SW 1271 (cell line): ENCODE measurements around the gene RAB8B.
"Not testable (repeated sequence)": the region's sequence is repeated elsewhere in the genome, so short reads cannot be mapped to it uniquely, and the experiment has no call there.

Experiments used
- DNase-seq, 2 experiments: peaks; one replicate each; lab custom pipeline; 2025; lab: John Stamatoyannopoulos, UW

Gene RAB8B

DNA sequence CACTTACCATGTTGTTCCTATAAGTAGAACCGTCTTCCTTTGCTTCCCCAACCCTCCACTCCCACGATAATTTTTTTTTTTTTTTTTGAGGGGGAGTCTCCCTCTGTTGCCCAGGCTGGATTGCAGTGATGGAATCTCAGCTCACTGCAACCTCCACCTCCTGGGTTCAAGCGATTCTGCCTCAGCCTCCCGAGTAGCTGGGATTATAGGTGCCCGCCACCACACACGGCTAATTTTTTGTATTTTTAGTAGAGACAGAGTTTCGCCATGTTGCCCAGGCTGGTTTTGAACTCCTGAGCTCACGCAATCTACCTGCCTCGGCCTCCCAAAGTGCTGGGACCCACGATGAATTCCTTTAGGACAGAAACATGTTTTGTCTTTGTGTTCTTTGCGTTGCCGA, 19.4 kb downstream of the RAB8B start:
- not testable (repeated sequence) for DNase-seq

DNA sequence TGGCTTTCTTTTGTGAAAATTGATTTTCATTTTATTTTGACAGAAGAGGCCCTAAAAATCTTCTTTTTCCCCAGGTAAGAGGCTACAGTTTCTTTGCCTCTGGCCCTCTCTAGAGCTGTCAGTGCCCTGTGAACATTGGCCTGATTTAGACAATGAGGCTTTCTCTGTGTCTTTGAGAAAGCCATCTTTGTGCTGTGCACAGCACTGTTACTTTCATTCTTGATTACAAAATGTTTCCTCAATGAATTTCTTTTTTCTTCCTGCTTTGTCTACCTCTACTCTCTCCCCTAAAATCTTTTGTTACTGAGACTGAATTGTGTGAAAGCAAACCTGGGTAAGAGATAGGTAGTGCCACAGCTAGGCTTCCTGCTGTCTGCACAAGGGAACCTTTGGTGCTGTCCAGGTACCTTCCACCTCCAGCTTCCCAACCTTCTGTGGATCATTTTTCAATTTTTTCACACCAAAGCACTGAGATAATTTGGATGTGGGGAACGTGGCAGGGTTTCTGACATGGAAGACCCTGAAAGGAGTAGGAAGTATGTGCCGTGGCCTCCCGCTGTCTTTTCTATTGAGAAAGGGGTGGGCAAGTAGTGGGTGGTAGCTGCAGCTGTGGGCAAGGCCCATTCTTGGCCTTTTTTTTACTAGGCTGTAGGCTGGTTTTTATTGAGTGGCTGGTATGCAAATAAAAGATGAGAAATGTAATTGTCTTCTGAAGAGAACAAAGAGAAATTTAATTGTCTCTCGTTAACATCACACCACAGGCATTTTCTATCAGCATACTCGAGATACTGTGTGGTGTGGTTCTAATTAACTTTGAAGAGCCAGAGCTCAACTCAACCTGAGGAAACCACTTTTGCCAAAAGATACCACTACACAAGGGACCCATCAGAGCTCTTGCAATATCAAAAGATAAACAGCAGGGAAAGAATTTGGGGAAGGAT, 21.0 kb downstream of the RAB8B start:
- no peak for DNase-seq

DNA sequence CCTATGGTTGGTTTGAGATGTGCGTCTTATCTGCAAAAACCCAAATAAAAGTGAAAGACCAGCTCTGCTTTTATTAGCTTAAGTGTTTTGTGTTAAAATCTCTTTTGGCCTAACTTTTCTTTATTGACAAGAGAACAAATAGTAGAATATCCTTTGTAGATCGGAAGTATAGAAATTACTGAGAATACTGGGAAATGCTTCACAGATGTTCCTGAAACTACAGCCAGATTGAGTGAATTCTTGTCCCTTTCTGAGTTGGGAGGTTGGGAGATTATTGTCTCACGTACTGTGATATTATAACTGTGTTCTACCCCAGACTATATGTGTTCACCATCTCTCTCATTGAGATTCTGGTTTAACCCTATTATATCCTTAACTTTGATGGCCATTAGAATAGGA, 21.7 kb downstream of the RAB8B start:
- DNase-seq, result no peak

DNA sequence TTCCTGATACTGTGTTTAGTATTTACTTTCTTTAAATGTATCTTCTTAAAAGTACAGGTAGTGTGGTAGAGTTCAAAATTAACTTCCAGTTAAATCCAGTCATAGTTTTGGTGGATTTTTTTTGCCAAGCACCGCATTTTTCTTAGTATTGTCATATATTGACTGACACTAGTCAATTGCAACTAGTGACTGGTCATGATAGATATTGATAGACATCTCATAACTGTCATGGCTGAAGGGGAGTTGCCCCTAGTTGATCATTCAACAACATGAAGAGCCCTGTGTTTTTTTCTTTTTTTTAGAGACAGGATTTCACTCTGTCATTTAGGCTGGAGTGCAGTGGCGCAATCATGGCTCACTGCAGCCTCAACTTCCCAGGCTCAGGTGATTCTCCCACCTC, 22.1 kb downstream of the RAB8B start:
- DNase-seq, result no peak

DNA sequence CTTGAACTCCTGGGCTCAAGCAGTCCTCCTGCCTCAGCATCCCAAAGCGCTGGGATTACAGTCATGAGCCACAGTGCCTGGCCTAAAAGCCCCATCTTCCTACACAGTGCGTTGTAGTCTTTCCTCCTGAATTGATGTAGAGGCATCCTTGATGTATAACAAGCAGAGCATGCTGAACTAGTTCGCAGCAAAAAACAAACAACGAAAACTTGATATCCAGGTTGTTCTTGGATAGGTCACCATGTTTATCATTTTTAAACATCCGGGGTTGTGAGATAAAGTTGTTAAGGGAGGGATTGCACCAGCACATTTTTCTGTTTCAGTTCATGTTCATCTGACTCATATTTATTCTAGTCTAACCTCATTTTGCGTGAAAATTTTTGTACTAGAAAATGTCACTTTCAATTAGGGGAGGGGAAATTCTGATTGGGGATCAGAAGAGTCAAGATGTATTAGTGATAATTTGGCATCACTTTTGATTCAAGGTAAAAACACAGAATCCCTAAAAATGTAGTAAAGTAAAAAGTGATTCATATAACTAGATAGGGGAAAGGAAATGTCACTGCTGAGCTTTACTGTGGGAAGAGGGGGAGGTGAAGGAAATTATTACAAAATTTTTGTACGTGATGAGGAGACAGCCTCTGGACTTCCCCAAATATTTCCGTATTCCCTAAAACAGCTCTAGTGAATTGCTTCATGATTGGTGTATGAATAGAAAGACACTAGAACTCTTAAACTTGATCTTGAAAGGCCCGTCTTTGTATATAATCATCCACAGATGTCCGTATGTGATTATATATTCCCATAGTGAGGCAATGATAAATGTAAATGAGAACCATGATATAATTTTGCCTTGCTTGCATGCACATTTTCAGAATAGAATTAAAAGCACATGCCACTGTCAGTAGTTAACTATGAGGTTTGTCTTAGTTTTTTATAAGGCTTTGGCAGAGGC, 22.9 kb downstream of the RAB8B start:
- DNase-seq, result no peak

DNA sequence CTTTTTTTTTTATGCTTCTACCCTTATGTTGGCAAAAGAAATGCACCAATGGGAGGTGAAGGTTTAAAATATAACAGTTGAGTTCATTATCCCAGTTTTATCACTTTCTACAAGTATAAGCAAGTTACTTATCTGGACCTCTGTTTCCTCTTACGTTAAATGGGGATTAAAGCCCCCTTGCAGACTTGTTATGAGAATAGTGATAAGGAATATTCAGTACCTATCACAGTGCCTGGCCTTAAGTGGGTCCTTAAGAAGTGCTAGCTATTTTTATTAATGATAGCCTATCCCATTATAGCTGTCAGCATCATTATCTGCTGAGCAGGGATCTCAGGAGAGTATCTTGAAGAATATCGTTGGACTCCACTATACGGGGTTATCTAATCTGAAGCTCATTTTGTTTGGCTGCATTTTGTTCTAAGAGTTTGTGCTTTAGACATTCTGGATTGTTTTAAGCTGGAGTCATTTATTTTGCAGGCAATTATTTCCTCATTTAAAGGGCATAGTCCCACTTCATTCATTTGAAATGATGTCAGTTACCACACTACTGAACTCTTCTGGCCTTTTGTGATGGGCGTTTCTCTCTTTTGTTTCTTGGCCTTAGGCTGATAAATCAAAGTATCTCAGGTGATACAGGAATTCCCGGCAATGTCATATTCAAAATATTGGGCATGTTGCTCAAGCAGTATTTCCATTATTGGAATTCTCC, 28.8 kb downstream of the RAB8B start:
- DNase-seq, result no peak

DNA sequence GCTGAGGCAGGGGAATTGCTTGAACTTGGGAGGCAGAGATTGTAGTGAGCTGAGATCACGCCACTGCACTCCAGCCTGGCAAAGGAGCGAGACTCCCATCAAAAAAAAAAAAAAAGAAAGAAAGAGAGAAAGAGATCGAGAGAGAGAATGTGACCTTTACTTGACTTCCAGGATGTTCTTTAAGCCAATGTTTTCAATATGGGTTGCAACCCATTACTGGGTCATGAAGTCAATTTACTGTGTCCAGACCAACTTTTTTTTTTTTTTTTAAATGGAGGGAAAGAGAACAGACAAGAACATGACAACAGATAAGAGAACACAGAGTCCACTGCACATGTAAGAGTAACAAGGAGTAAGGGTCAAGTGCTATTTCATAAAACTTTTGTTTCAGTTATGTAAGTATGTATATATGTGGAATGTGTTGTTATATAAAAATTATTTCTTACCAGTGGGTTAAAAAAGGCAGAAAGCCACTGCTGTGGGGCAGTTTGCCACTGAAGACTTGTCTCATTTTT, 29.8 kb downstream of the RAB8B start:
- no peak for DNase-seq

DNA sequence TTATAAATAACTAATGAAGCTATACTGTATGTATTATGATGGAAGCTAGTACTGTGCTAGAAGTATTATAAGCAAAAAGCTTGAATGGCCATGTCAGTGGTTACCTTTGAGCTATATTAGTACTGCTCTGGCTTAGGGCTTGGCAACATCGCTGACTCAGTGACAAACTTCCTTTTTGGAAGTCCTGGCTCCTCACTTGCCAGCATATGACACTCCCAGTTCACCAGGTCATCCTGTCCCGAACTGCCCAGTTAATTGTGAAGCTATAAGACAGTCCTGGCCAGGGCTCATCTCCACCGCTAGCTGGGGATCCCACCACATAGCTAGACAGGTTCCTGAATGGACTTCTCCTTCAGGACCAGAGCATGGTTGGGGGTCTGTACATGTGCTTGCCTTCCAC, 31.9 kb downstream of the RAB8B start:
- DNase-seq, result no peak

DNA sequence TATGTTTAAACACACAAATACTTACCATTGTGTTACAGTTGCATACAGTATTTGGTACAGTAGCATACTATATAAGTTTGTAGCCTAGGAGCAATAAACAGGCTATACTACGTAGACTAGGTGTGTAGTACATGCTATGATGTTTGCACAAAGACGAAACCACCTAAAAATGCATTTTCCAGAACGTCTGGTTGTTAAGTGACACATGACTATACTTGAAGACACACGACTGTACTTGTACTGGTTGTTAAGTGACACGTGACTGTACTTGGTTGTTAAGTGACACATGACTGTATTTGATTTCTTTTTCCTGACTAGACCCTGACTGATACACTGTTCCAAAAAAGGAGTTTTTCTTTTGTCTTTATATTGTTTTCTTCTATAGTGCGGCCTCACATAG, 34.1 kb downstream of the RAB8B start:
- DNase-seq, result no peak

DNA sequence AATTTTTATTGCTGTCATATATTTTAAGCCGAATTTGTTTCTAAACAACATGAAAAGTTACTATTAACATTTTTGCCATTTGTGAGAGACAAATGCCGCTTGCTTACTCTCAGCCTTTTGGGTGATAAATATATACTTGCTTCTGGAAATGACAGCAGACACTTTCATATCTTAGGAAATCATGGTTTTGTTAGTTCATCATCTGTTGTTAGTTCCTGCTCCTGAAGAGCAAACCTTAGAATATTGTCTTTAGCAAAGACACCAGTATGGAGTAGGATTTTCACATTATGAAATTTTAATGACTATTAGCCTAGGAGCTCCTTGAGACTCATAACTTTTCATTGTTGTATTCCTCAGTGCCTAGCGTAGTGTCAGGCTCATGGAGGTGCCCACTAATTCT, 36.0 kb downstream of the RAB8B start:
- no peak for DNase-seq

DNA sequence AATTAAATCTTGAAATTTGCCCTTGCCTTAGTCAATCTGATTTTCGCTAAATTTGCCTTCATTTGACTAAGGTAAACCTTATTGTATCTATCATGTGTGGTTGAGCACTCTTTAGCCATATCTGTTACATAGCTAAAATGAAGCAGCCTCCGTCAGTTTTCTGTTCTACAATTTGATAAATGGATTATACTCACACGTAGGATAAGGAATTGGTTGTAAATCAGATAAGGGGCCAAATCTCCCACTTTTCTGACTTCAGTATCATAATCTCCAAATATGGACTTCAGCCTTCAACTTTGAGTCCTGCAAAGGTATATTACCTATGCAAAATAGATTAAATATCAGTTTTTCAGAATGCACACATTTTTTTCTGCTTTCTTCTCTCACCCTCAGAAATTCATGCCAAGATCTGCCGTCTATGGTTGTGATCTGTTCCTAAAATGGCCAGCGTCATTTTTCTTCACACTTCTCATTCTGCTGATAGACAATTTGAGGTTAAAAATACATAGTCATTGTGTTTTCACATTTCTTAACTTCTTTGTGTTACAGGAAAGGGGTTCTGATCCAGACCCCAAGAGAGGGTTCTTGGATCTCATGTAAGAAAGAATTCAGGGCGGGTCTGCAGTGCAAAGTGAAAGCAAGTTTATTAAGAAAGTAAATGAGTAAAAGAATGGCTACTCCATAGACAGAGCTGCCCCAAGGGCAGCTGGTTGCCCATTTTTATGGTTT, 36.9 kb downstream of the RAB8B start:
- no peak for DNase-seq

DNA sequence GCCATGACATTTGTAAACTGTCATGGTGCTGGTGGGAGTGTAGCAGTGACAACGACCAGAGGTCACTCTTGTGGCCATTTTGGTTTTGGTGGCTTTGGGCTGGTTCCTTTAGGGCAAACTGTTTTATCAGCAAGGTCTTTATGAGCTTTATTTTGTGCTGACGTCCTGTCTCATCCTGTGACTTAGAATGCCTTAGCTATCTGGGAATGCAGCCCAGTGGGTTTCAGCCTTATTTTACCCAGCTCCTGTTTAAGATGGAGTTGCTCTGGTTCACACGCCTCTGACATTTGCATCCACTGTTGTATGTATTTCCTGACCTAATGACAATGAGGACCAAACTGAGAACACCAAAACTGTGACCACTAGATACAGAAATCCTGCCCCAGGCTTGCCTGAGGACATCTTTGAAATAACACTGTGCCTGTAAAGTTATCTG, 37.6 kb downstream of the RAB8B start:
- no peak for DNase-seq

DNA sequence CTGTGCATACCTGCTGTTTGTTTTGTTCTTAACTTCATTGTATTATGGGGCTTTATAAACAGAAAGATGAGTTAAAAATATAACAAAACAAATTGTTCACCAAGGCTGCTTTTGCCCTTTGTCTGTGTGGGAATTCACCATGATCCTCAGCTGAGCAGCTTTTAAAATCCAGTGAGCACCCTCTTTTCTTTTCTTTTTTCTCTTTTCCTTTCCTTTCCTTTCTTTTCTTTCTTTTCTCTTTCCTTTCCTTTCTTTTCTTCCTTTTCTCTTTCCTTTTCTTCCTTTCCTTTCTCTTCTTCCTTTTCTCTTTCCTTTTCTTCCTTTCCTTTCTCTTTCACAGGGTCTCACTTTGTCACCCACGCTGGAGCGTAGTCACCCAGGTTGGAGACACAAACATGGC, 38.3 kb downstream of the RAB8B start:
- no peak for DNase-seq

DNA sequence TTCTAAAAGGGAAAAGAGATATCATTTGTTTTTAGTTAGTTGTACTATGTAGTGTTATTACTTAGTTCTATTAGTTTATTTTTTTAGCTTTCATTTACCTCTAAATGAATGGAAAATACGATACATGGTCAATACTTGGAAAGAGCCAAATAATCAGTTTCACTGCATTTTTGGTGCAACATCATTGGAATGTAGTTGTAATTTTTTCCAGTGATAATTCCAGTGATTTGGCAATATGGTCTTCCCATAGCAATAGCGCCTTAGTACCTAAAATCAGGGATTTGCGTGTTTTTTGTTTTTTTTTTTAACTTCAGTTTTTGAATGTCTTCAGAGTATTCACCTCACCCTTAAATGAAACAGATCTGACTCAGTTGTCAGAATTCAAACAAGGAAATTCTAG, 41.8 kb downstream of the RAB8B start:
- DNase-seq, result no peak

DNA sequence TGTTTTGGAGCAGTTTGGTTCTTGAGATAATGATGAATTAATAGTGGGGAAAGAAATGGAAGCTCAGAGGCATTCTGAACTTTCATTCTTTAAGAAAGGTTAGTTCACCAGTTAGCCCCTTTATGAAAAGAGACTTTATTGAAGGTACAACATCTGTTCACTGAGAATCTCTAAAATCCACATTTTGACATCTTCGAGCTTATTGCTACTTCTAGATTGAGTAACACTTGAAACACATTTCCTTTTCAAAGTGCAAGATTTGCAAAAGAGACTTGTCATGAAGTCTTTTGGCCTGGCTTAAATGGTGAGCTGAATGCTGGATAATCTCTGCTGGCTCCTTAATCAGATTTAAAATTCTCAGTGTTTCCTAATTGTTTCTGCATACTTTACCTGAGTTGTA, 42.3 kb downstream of the RAB8B start:
- DNase-seq, result no peak

DNA sequence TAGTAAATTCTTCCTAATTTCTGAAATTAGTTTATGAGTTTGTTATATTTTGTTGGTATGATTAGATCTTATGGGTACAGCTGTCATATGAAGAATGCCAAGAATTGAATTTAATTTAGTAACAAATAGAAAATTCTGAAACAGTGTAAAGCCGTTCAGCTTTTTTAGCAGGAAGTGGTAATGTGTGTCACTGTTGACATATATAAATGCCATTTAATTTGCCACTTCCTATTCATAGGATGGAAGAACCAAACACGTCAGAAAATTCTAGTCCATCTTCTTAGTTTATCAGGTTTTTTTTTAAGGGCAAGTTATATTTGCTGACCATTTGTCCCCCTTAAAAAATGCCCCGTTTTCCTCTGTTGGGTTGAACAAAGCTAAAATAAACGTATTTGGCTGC, 43.0 kb downstream of the RAB8B start:
- DNase-seq, result no peak

DNA sequence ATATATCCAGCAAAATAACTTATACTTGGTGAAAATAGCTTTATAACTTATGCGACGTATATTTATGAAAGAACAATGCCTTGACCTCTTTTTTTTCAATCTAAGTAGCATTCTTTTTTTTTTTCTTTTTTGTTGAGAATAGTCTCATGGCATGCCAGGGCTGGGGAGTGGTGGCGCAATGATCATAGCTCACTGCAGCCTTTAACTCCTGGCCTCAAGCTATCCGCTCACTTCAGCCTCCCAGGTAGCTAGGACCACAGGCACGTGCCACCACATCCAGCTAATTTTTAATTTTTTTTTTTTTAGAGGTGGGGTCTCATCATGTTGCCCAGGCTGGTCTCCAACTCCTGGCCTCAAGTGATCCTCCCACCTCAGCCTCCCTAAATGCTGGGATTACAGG, 43.5 kb downstream of the RAB8B start:
- DNase-seq, result no peak

DNA sequence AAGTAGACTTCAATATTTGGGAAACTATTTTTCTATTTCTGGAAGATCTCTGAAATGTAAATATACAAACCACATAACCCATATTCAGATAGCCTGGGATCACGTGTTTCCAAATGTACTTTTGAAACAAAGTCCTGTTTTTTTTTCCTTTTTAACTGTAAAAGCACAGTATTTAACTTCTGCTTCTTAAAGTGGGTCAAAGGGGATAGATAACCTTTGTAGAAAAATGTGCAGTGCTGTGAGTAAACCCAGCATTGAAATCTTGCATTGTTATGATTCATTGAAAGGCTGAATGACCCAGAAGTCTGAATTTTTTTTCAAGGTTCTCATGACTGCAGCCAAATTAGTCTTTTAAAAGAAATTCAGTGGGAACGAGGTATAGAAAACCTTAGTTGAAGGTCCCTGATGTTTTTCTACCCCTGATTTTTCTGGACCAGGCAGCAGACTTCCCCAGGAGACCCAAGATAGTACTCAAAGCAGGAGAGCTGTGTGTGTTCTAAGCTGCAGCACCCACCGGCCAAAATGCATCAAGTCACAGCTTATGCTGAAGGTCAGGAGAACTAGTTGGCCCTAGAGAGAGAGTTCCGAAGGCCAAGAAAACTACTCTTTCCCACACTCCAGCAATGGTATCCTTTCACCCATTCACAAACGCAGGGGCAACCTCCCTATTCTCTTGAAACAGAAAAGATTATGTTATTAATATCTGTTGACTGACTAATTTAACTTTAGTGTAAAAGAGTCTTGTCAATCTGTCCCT, 44.4 kb downstream of the RAB8B start:
- DNase-seq, result no peak

DNA sequence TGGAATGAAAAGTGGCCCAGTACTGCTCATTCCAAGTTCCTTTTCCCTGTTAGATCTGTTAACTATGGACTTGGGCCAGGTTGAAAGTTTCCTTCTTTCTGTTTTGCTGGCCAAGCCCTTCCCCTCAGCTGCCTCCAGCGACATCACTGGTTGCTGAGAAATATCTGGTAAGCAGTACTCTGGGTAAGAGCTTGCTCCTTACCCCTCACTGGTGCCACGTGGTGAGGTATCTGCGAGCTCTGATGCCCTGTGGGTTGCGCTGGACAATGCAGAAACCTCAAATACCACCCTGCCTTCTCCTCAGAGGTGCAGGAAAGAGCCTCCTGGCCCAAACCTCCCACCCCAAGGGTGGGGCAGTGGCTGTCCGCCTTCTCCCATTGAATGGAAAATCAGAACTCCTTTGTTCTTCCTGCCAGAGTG, 45.1 kb downstream of the RAB8B start:
- no peak for DNase-seq

DNA sequence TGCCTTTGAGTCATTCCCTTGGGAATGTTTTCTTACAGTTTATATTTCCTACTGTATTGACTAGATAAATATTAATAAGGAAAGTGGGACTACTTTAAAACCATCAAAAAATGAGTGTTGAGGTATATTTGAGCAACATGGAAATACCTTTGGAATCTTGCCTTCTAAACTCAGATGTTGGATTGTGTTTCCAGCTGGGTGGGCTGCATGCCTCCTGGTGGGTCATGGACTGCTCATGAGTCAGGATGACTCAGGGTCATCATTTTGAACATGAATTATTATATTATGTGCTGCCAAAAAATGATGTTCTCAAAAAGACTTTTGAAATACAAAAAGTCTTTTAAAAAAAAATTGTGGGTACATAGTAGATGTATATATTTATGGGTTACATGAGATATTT, 46.9 kb downstream of the RAB8B start:
- no peak for DNase-seq

DNA sequence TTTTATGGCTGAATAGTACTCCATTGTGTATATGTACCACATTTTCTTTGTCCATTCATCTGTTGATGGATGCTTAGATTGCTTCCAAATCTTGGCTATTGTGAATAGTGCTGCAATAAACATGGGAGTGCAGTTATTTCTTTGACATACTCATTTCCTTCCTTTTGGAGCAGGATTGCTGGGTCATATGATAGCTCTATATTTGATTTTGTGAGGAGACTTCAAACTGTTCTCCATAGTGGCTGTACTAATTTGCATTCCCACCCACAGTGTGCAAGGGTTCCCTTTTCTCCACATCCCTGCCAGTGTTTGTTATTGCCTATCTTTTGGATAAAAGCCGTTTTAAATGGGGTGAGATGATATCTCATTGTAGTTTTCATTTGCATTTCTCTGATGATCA, 47.7 kb downstream of the RAB8B start:
- DNase-seq, result not testable (repeated sequence)
